KMS-11 (cell line): ENCODE measurements around the gene PAK1.

Experiments
- H2AFZ ChIP-seq: fragments of 200-600 bp; sonication (generic); 2 replicates; pipeline ENCODE4 v1.6.1; 2016; ENCODE audit warnings: antibody characterized with exemption, mixed run types, low read depth
- H3K27ac ChIP-seq: fragments of 200-600 bp; sonication (generic); 2 replicates; pipeline ENCODE4 v1.6.1; 2016; ENCODE audit warnings: mild to moderate bottlenecking, mixed run types
- H3K27me3 ChIP-seq: fragments of 200-600 bp; sonication (generic); 2 replicates; pipeline ENCODE4 v1.6.1; 2017; ENCODE audit warnings: mild to moderate bottlenecking, low read depth, mixed run types, moderate library complexity; ENCODE audit not compliant: insufficient read depth
- H3K36me3 ChIP-seq: fragments of 200-600 bp; sonication (generic); 2 replicates; pipeline ENCODE4 v1.6.1; 2017; ENCODE audit warnings: mild to moderate bottlenecking, mixed run types; ENCODE audit not compliant: insufficient read depth
- H3K4me1 ChIP-seq: fragments of 200-600 bp; sonication (generic); 2 replicates; pipeline ENCODE4 v1.6.1; 2016; ENCODE audit warnings: mild to moderate bottlenecking, low read depth, mixed run types; ENCODE audit not compliant: poor library complexity, severe bottlenecking
- H3K4me2 ChIP-seq: fragments of 200-600 bp; sonication (generic); 2 replicates; pipeline ENCODE4 v1.7.0; 2016; ENCODE audit warnings: mild to moderate bottlenecking, mixed run types
- H3K4me3 ChIP-seq: fragments of 200-600 bp; sonication (generic); IDR thresholded peaks from 2 replicates; pipeline ENCODE4 v1.6.1; 2017; ENCODE audit warnings: low read depth, low read length, mixed read lengths; ENCODE audit not compliant: insufficient read depth
- H3K79me2 ChIP-seq: fragments of 200-600 bp; sonication (generic); 2 replicates; pipeline ENCODE4 v1.6.1; 2016; ENCODE audit warnings: low read depth, mixed run types; ENCODE audit not compliant: insufficient read depth
- H3K9ac ChIP-seq: fragments of 200-600 bp; sonication (generic); 2 replicates; pipeline ENCODE4 v1.6.1; 2016; ENCODE audit warnings: mild to moderate bottlenecking, mixed run types
- H4K20me1 ChIP-seq: fragments of 200-600 bp; sonication (generic); 2 replicates; pipeline ENCODE4 v1.6.1; 2016; ENCODE audit warnings: mild to moderate bottlenecking, mixed run types; ENCODE audit not compliant: insufficient read depth
- CTCF ChIP-seq: fragments of 200-600 bp; sonication (generic); conservative IDR thresholded peaks from 2 replicates; pipeline ENCODE4 v1.6.1; 2017; ENCODE audit warnings: low read depth, mild to moderate bottlenecking, antibody characterized with exemption, low read length, moderate library complexity, mixed read lengths

PAK1 gene

DNA sequence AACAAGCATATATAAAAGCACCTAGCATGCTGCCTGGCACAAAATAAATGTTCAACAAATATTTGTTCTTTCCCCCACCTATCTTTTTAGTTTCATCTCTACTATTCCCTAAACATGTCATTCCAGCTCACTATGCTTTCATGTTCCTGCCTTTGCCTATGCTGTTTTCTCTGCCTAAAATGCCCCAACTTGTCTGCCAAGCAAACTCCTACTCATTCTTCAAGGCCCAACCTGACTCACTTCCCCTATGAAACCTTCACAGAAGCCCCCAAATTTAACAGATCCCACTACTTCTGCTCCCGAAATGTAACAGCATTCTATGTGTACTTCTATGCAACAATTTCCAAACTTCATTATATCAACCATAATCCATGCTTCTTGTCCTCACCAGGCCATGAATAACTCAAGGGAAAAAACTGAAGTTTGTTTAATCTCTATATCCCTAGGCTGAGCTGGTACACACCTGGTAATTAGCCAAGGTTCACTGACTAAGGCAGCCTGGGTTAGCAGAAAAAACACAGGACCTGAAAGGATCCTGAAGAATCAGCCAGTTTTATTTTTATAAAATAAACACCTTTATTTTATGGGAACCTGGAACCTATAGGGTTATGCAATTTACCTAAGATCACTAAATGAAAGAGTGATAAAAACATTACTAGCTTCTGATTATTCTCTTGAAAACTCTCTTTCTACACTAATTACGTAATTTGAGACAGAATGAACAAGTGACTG, 72.2 kb downstream of the PAK1 start:
- no peak overlapping the region for H3K27ac ChIP-seq
- H3K4me3 ChIP-seq = no peak overlapping the region
- no peak overlapping the region for H3K9ac ChIP-seq
- no peak overlapping the region for H3K4me2 ChIP-seq
- H3K4me1 ChIP-seq = no peaks in the 10 kb centered on the region
- no peaks in the 10 kb centered on the region for H4K20me1 ChIP-seq
- no peak for TF ChIP-seq CTCF
- no peaks in the 10 kb centered on the region for H3K36me3 ChIP-seq
- no peak overlapping the region for H2AFZ ChIP-seq
- no peaks in the 10 kb centered on the region for H3K79me2 ChIP-seq
- H3K27me3 ChIP-seq = no peaks in the 10 kb centered on the region

DNA sequence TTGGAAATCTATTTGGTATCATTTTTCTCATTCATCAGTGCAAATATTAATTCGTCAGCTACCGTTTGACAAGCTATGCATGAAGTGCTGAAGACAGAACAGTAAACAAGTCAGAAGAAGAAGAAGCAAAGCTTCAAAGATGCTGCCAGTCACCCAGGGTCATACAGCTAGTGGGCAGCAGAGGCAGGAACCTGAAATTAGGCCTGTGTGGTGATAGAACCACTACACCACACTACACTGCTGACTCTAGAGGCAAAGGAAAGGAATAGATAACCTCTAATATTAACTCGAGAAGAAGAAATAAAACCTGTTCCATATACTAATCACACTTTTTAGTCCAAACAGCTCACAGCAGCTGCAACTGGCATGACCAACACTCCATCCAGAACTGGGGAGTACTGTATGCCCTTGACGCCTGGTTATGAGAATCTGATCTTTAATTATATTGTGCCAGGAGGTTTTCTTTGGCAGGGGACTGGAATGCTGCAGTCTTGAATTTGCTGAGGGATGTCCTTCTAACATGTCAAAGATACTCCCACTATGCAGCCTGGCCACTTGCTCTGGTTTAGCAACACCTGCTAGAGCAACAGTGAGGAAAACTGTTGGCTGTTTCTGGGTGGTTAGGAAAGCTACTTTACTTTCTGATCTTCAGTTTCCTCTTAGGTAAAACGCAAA, 73.0 kb downstream of the PAK1 start:
- Histone ChIP-seq H3K27me3 (no peaks in the 10 kb centered on the region), H3K9ac (no peak overlapping the region), H3K4me1 (no peaks in the 10 kb centered on the region), H3K79me2 (no peaks in the 10 kb centered on the region), H3K27ac (no peak overlapping the region), H3K4me2 (no peak overlapping the region), H2AFZ (no peak overlapping the region), H4K20me1 (no peaks in the 10 kb centered on the region), H3K4me3 (no peak overlapping the region), H3K36me3 (no peaks in the 10 kb centered on the region)
- no peak for TF ChIP-seq CTCF

GRCh38 chr11:77400271-77400670, 73.6 kb downstream of the PAK1 start:
- H3K79me2 ChIP-seq = no peaks in the 10 kb centered on the region
- no peaks in the 10 kb centered on the region for H3K27me3 ChIP-seq
- no peaks in the 10 kb centered on the region for H3K36me3 ChIP-seq
- no peak overlapping the region for H3K27ac ChIP-seq
- H4K20me1 ChIP-seq = no peaks in the 10 kb centered on the region
- H3K4me1 ChIP-seq = no peaks in the 10 kb centered on the region
- no peak overlapping the region for H2AFZ ChIP-seq
- no peak for TF ChIP-seq CTCF
- no peak overlapping the region for H3K4me2 ChIP-seq
- H3K4me3 ChIP-seq = no peak overlapping the region
- no peak overlapping the region for H3K9ac ChIP-seq

DNA sequence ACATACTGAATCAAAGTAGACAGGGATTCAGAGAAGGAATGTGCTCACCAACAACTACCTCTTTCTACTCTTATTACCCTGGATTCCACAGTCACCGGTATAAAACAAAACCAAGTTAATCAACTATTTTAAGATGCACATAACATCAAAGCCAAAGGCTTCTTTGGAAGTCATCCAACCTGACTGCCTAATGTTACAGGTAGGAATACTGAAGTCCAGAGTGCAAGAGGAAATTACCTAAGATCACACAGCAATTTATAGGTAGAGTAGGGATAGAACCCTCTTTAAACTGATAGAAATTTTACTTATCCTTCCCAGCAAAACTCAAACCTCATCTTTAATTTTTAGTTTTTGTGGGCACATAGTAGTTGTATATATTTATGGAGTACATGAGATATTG, 76.3 kb downstream of the PAK1 start:
- Histone ChIP-seq H4K20me1 (no peaks in the 10 kb centered on the region), H3K79me2 (no peaks in the 10 kb centered on the region)

More for the DNA sequence above, 76.3 kb downstream of the PAK1 start:
- no peak overlapping the region for H3K9ac ChIP-seq
- no peaks in the 10 kb centered on the region for H3K36me3 ChIP-seq
- no peak overlapping the region for H3K4me3 ChIP-seq
- no peak overlapping the region for H3K27ac ChIP-seq
- H2AFZ ChIP-seq = no peak overlapping the region
- H3K4me2 ChIP-seq = no peak overlapping the region
- no peaks in the 10 kb centered on the region for H3K27me3 ChIP-seq
- H3K4me1 ChIP-seq = no peaks in the 10 kb centered on the region
- no peak for TF ChIP-seq CTCF
